B cell (primary cell): Measurements from ENCODE around the gene DRC1. TPM values are rescaled to one million over a fixed set of nuclear protein-coding genes. Genes with fewer than 3 reads are reported as not detected.

ENCODE experiments used
- ATAC-seq: fragments of 200-7000 bp; cut with Tn5 transposase; one replicate; pipeline ENCODE4 v1.10.0; 2021; ENCODE audit warnings: low read depth, mild to moderate bottlenecking, moderate number of reproducible peaks, moderate library complexity
- CTCF ChIA-PET: fragments of 350-600 bp; sonication (Branson Sonifier 250); formaldehyde crosslinking; loops from one replicate; lab custom pipeline; 2021; ENCODE audit warnings: antibody characterized with exemption, inconsistent platforms; lab: Charles Lee
- POLR2A ChIA-PET: fragments of 350-600 bp; sonication (Branson Sonifier 250); formaldehyde crosslinking; loops from one replicate; lab custom pipeline; 2021; ENCODE audit warnings: antibody characterized with exemption; lab: Charles Lee
- DNase-seq: peaks from one replicate; pipeline ENCODE4 v3.0.0; 2013
- H2AFZ ChIP-seq: 2 replicates; pipeline ENCODE4 v1.6.1; 2012; ENCODE audit warnings: mild to moderate bottlenecking, low read depth, low read length; ENCODE audit not compliant: insufficient read depth, poor library complexity, severe bottlenecking
- H3K27ac ChIP-seq, 2 donors: 1 replicate in 1 of 2; 2 replicates in 1 of 2; pipeline ENCODE4 v1.5.1; 2012 to 2013; ENCODE audit warnings: low read length in 2 of 2, mild to moderate bottlenecking in 2 of 2, moderate library complexity in 1 of 2
- H3K27me3 ChIP-seq, 4 experiments: fragments of 200-600 bp in 1 of 4; sonication (generic) in 1 of 4; replicated peaks in 1 of 4; 1 replicate in 2 of 4; 2 replicates in 2 of 4; pipeline versions ENCODE4 v1.6.1 to v1.7.0; 2013 to 2016; ENCODE audit warnings: low read length in 3 of 4, mild to moderate bottlenecking in 2 of 4, mixed read lengths in 1 of 4, moderate library complexity in 1 of 4; ENCODE audit not compliant: insufficient read depth in 4 of 4, control insufficient read depth in 3 of 4; ENCODE audit errors: control extremely low read depth in 1 of 4
- H3K36me3 ChIP-seq, 2 experiments: replicated peaks in 1 of 2; 1 replicate in 1 of 2; 2 replicates in 1 of 2; pipeline versions ENCODE4 v1.6.1 to v1.7.1; 2013; ENCODE audit warnings: low read length in 1 of 2; ENCODE audit not compliant: insufficient read depth in 2 of 2, control insufficient read depth in 1 of 2; ENCODE audit errors: control extremely low read depth in 1 of 2, extremely low read depth in 1 of 2
- H3K4me1 ChIP-seq, 2 donors: fragments of 200-600 bp in 1 of 2; sonication (generic) in 1 of 2; 1 replicate in 1 of 2; 2 replicates in 1 of 2; pipeline versions ENCODE4 v1.5.1 to v1.6.1; 2013 to 2017; ENCODE audit warnings: low read length in 2 of 2; ENCODE audit not compliant: control insufficient read depth in 2 of 2, insufficient read depth in 2 of 2
- H3K4me2 ChIP-seq: replicated peaks from 2 replicates; pipeline ENCODE3; 2012; ENCODE audit warnings: mild to moderate bottlenecking, low read depth, low read length; ENCODE audit not compliant: poor library complexity, severe bottlenecking
- H3K4me3 ChIP-seq, 5 experiments: fragments of 200-600 bp in 1 of 5; sonication (generic) in 1 of 5; 1 replicate in 3 of 5; 2 replicates in 2 of 5; pipeline versions ENCODE4 v1.5.1 to v1.7.0; 2011 to 2016; ENCODE audit warnings: low read length in 4 of 5, mild to moderate bottlenecking in 4 of 5, low read depth in 2 of 5, control low read depth in 1 of 5, moderate library complexity in 1 of 5; ENCODE audit not compliant: insufficient read depth in 1 of 5; ENCODE audit errors: control extremely low read depth in 1 of 5, extremely low read depth in 1 of 5
- H3K79me2 ChIP-seq: fragments of 200-600 bp; sonication (generic); one replicate; pipeline ENCODE4 v1.6.0; 2016; ENCODE audit warnings: low read length; ENCODE audit not compliant: control insufficient read depth, insufficient read depth
- H3K9ac ChIP-seq: fragments of 200-600 bp; sonication (generic); 2 replicates; pipeline ENCODE4 v1.6.1; 2017; ENCODE audit warnings: mild to moderate bottlenecking, low read length, moderate library complexity
- H3K9me3 ChIP-seq, 3 donors: one replicate each; pipeline versions ENCODE4 v1.6.1 to v1.7.1; 2013; ENCODE audit warnings: low read length in 2 of 3; ENCODE audit not compliant: control insufficient read depth in 2 of 3, insufficient read depth in 1 of 3; ENCODE audit errors: control extremely low read depth in 1 of 3
- H4K20me1 ChIP-seq: 2 replicates; pipeline ENCODE4 v1.6.0; 2012; ENCODE audit warnings: mild to moderate bottlenecking, low read length; ENCODE audit not compliant: insufficient read depth, control insufficient read depth, poor library complexity, severe bottlenecking
- H3K27ac Mint-ChIP-seq: one replicate; pipeline ENCODE4 v1.8.0; 2021; ENCODE audit warnings: mixed read lengths
- H3K27me3 Mint-ChIP-seq: one replicate; pipeline ENCODE4 v1.8.0; 2021; ENCODE audit warnings: mixed read lengths
- H3K4me1 Mint-ChIP-seq: one replicate; pipeline ENCODE4 v1.8.0; 2021; ENCODE audit warnings: mixed read lengths
- H3K4me3 Mint-ChIP-seq: one replicate; pipeline ENCODE4 v1.8.0; 2021; ENCODE audit warnings: mixed read lengths
- H3K9me3 Mint-ChIP-seq: one replicate; pipeline ENCODE4 v1.8.0; 2022; ENCODE audit warnings: mixed read lengths; ENCODE audit not compliant: insufficient read depth
- CTCF ChIP-seq: fragments of 200-600 bp; IDR thresholded peaks from one replicate; pipeline ENCODE4 v1.8.0; 2022; ENCODE audit warnings: antibody characterized with exemption, mild to moderate bottlenecking
- EZH2 ChIP-seq: IDR thresholded peaks from 2 replicates; pipeline ENCODE4 v1.6.1; 2012; ENCODE audit warnings: borderline replicate concordance, low read depth, mild to moderate bottlenecking, moderate library complexity, low read length; ENCODE audit not compliant: insufficient read depth, poor library complexity, severe bottlenecking
- WGBS: methylation state at CpG from one replicate; pipeline ENCODE4 v1.1.5; 2013; ENCODE audit warnings: missing lambda C conversion rate; ENCODE audit not compliant: insufficient coverage; 5-methylcytosine and 5-hydroxymethylcytosine counted together
- intact Hi-C: fragments of 100-400 bp; cut with micrococcal nuclease; formaldehyde crosslinking; loops from one replicate; pipeline ENCODE4 v1.10.0; 2022
- polyA plus RNA-seq: library from polyadenylated mRNA; depleted of rRNA; stranded (reverse); fragments of >200 nt; gene quantifications from 2 replicates; pipeline ENCODE4 v1.2.3, GENCODE V29; 2012
- total RNA-seq, 2 donors: library from RNA; stranded (reverse); fragments of 120-200 nt in 1 of 2; gene quantifications; 1 replicate in 1 of 2; 2 replicates in 1 of 2; pipeline versions ENCODE4 v1.2.3 to v1.2.4, GENCODE V29; 2013 to 2022

The DRC1 gene
- total and polyA plus RNA-seq, 2 donors (not counting 1 experiment from before 2014, with no cell fraction given), result not detected

DNA sequence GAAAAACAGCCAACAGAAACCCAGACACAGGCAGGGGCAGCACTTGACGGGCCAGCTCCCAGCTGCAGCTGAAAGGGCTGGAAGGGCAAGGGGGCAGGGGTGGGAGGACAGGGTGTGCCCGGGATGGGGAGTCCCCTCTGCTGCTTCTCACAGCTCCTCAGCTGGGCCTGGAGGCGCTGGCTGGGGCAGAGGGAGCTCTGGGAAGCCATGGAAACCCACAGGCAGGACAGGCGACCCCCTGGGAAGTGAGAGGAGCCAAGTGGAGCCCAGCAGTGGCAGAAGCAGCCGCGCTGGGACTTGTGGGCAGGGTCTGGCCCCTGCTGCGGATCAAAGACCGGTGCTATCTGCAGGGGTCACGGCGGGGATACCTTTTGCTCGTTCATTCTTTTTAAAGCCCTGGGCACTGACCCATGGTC, 55.5 kb downstream of the DRC1 start:
- no peak overlapping the region for H3K4me3 ChIP-seq
- H3K4me1 Mint-ChIP-seq, result no peaks in the 10 kb centered on the region
- H3K4me1 ChIP-seq, result no peaks in the 10 kb centered on the region
- no peak overlapping the region for H3K27ac ChIP-seq
- no peaks in the 10 kb centered on the region for H3K79me2 ChIP-seq
- H3K27me3 ChIP-seq, result no peaks in the 10 kb centered on the region
- H3K4me3 Mint-ChIP-seq, result no peak overlapping the region
- ChIA-PET CTCF (no interaction called here), POLR2A (no interaction called here)
- H3K9ac ChIP-seq, result no peak overlapping the region
- H3K27me3 Mint-ChIP-seq, result peaks cover 10% of the 10 kb centered on the region
- no peaks in the 10 kb centered on the region for H4K20me1 ChIP-seq
- no peak overlapping the region for H2AFZ ChIP-seq
- H3K4me2 ChIP-seq, result no peak overlapping the region
- intact Hi-C loops, result no loop called here
- no peaks in the 10 kb centered on the region for H3K9me3 ChIP-seq
- H3K36me3 ChIP-seq, result no peaks in the 10 kb centered on the region
- H3K27ac Mint-ChIP-seq, result no peak overlapping the region
- ATAC-seq, result no peak
- H3K9me3 Mint-ChIP-seq, result no peaks in the 10 kb centered on the region
- no peak for DNase-seq
- WGBS, result 88% methylated on average over 11 of the region's 11 CpGs
- TF ChIP-seq EZH2 (no peak), CTCF (no peak)

- Histone ChIP-seq H3K27ac (no peak overlapping the region), H3K4me1 (no peaks in the 10 kb centered on the region), H2AFZ (no peak overlapping the region), H3K4me2 (no peak overlapping the region), H4K20me1 (no peaks in the 10 kb centered on the region), H3K79me2 (no peaks in the 10 kb centered on the region), H3K36me3 (no peaks in the 10 kb centered on the region), H3K4me3 (no peak overlapping the region), H3K9me3 (no peaks in the 10 kb centered on the region), H3K9ac (no peak overlapping the region), H3K27me3 (no peaks in the 10 kb centered on the region)
- WGBS, result 95% methylated on average over 19 of the region's 19 CpGs
- CTCF ChIA-PET, result no interaction called here
- Mint-ChIP-seq H3K27ac (no peak overlapping the region), H3K4me3 (no peak overlapping the region), H3K9me3 (no peaks in the 10 kb centered on the region), H3K4me1 (no peaks in the 10 kb centered on the region), H3K27me3 (peaks cover 10% of the 10 kb centered on the region)
- intact Hi-C loops, result no loop called here
- TF ChIP-seq EZH2 (no peak), CTCF (no peak)
- POLR2A ChIA-PET, result no interaction called here
- ATAC-seq (no peak), DNase-seq (no peak)
These were observed 56.1 kb downstream of the DRC1 start for GRCh38 chr2:26457695-26458364.
